ENCODE measurements around the gene L2HGDH.
A peak's percentile ranks its signal among the peaks of the same experiment; 100 is the strongest.

GRCh38 chr14:50321009-50321660 is 9.1 kb upstream of the L2HGDH start:
- TF ChIP-seq, protein P1, sequence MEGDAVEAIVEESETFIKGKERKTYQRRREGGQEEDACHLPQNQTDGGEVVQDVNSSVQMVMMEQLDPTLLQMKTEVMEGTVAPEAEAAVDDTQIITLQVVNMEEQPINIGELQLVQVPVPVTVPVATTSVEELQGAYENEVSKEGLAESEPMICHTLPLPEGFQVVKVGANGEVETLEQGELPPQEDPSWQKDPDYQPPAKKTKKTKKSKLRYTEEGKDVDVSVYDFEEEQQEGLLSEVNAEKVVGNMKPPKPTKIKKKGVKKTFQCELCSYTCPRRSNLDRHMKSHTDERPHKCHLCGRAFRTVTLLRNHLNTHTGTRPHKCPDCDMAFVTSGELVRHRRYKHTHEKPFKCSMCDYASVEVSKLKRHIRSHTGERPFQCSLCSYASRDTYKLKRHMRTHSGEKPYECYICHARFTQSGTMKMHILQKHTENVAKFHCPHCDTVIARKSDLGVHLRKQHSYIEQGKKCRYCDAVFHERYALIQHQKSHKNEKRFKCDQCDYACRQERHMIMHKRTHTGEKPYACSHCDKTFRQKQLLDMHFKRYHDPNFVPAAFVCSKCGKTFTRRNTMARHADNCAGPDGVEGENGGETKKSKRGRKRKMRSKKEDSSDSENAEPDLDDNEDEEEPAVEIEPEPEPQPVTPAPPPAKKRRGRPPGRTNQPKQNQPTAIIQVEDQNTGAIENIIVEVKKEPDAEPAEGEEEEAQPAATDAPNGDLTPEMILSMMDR (IDR thresholded peaks at IDR 0.05; ENCODE audit: low read length), result peak; percentile 93
- no peak for TF ChIP-seq EZH2 (IDR thresholded peaks at IDR 0.05; ENCODE audit: borderline replicate concordance, low read length)

All from OCI-LY1 (cell line).